ENCODE measurements around the gene SLC51B.

- TF ChIP-seq CTCF (IDR thresholded peaks at IDR 0.05 in 4 of 5, conservative IDR thresholded peaks at IDR 0.05 in 1 of 5) (no peak), POLR2A (IDR thresholded peaks at IDR 0.05) (no peak)
Measured at GRCh38 chr15:65091946-65092770, 47.0 kb downstream of the SLC51B start.
